ENCODE results near the gene MYBPC2.

The MYBPC2 gene

DNA sequence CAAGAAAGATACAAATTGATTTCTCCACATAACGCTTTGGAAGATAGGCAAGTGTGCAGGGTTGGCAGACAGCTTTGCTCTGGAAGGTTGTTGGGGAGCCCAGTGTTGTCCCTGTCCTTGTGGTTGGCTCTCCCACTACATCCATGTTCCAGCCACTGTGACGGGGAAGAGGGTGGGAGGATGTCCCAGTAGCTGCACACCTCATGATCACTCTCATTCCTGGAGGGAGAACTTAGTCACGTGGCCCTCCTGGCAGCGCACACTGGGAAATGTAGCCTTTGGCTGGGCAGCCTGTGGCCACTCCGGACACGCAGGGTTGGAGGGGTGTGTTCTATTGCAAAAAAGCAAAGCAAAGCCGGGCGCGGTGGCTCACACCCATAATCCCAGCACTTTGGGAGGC, 38.7 kb upstream of the MYBPC2 start:
- H3K9ac ChIP-seq (ENCODE audit: low read depth, low read length), result no peak overlapping the region
- no peak overlapping the region for H3K27ac ChIP-seq (ENCODE audit: low read length)
- peaks cover 7% of the 10 kb centered on the region for H3K9me3 ChIP-seq (ENCODE audit: insufficient read depth, low read depth, low read length)
- H3K27me3 ChIP-seq (ENCODE audit: insufficient read depth, low read length), result no peaks in the 10 kb centered on the region
- H3K4me3 ChIP-seq (ENCODE audit: low read length), result no peak overlapping the region
- peaks cover 31% of the 10 kb centered on the region for H3K36me3 ChIP-seq (ENCODE audit: insufficient read depth, low read depth, low read length)
- H3K4me1 ChIP-seq (ENCODE audit: insufficient read depth, low read length), result no peaks in the 10 kb centered on the region

- no peaks in the 10 kb centered on the region for H3K4me1 ChIP-seq (ENCODE audit: insufficient read depth, low read length)
- peaks cover 36% of the 10 kb centered on the region for H3K36me3 ChIP-seq (ENCODE audit: insufficient read depth, low read depth, low read length)
- H3K9ac ChIP-seq (ENCODE audit: low read depth, low read length), result no peak overlapping the region
Measured at GRCh38 chr19:50398675-50399367, 33.9 kb upstream of the MYBPC2 start.

GRCh38 chr19:50399368-50399745, 33.3 kb upstream of the MYBPC2 start:
- H3K27me3 ChIP-seq (ENCODE audit: insufficient read depth, low read length), result no peaks in the 10 kb centered on the region
- H3K27ac ChIP-seq (ENCODE audit: low read length), result no peak overlapping the region
- H3K9ac ChIP-seq (ENCODE audit: low read depth, low read length), result no peak overlapping the region
- H3K4me3 ChIP-seq (ENCODE audit: low read length), result no peak overlapping the region
- no peaks in the 10 kb centered on the region for H3K9me3 ChIP-seq (ENCODE audit: insufficient read depth, low read depth, low read length)
- peaks cover 36% of the 10 kb centered on the region for H3K36me3 ChIP-seq (ENCODE audit: insufficient read depth, low read depth, low read length)
- H3K4me1 ChIP-seq (ENCODE audit: insufficient read depth, low read length), result no peaks in the 10 kb centered on the region

More at GRCh38 chr19:50398675-50399367, 33.9 kb upstream of the MYBPC2 start:
- H3K9me3 ChIP-seq (ENCODE audit: insufficient read depth, low read depth, low read length), result no peaks in the 10 kb centered on the region
- H3K4me3 ChIP-seq (ENCODE audit: low read length), result no peak overlapping the region
- no peak overlapping the region for H3K27ac ChIP-seq (ENCODE audit: low read length)
- H3K27me3 ChIP-seq (ENCODE audit: insufficient read depth, low read length), result no peaks in the 10 kb centered on the region

DNA sequence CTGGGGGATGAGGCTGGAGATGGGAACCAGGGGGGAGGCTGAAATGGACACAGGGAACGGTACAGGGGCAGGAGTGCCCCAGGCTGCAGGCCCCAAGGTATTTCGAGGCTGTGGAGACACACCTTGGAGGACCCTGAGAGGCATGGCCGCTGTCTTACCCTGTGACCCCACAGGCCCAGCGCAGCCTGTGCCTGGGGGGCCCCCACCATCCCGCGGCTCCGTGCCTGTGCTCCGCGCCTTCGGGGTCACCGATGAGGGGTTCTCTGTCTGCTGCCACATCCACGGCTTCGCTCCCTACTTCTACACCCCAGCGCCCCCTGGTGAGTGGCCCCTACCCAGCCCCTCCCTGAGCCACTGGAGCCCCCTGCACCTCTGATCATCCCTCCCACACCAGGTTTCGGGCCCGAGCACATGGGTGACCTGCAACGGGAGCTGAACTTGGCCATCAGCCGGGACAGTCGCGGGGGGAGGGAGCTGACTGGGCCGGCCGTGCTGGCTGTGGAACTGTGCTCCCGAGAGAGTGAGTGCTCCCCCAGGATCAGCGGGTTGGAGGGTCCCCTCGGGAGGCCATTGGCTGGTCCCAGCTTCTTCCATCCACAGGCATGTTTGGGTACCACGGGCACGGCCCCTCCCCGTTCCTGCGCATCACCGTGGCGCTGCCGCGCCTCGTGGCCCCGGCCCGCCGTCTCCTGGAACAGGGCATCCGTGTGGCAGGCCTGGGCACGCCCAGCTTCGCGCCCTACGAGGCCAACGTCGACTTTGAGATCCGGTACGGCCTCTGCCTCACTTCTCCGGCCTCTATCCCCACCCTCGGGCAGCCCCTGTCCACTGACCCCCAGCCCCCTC, 30.9 kb upstream of the MYBPC2 start:
- no peaks in the 10 kb centered on the region for H3K27me3 ChIP-seq (ENCODE audit: insufficient read depth, low read length)
- H3K4me1 ChIP-seq (ENCODE audit: insufficient read depth, low read length), result no peaks in the 10 kb centered on the region
- H3K27ac ChIP-seq (ENCODE audit: low read length), result no peak overlapping the region
- no peak overlapping the region for H3K9ac ChIP-seq (ENCODE audit: low read depth, low read length)
- no peak overlapping the region for H3K4me3 ChIP-seq (ENCODE audit: low read length)
- no peaks in the 10 kb centered on the region for H3K9me3 ChIP-seq (ENCODE audit: insufficient read depth, low read depth, low read length)
- peaks cover 53% of the 10 kb centered on the region for H3K36me3 ChIP-seq (ENCODE audit: insufficient read depth, low read depth, low read length)

GRCh38 chr19:50402544-50403301, 30.0 kb upstream of the MYBPC2 start:
- no peaks in the 10 kb centered on the region for H3K9me3 ChIP-seq (ENCODE audit: insufficient read depth, low read depth, low read length)
- H3K4me1 ChIP-seq (ENCODE audit: insufficient read depth, low read length), result no peaks in the 10 kb centered on the region
- H3K27ac ChIP-seq (ENCODE audit: low read length), result no peak overlapping the region
- H3K36me3 ChIP-seq (ENCODE audit: insufficient read depth, low read depth, low read length), result peaks cover 57% of the 10 kb centered on the region
- no peak overlapping the region for H3K4me3 ChIP-seq (ENCODE audit: low read length)
- H3K9ac ChIP-seq (ENCODE audit: low read depth, low read length), result no peak overlapping the region
- no peaks in the 10 kb centered on the region for H3K27me3 ChIP-seq (ENCODE audit: insufficient read depth, low read length)

GRCh38 chr19:50406156-50406820, 26.4 kb upstream of the MYBPC2 start:
- peaks cover 77% of the 10 kb centered on the region for H3K36me3 ChIP-seq (ENCODE audit: insufficient read depth, low read depth, low read length)

GRCh38 chr19:50406829-50407228, 25.9 kb upstream of the MYBPC2 start:
- H3K9me3 ChIP-seq (ENCODE audit: insufficient read depth, low read depth, low read length), result no peaks in the 10 kb centered on the region
- H3K4me3 ChIP-seq (ENCODE audit: low read length), result no peak overlapping the region
- no peak overlapping the region for H3K27ac ChIP-seq (ENCODE audit: low read length)
- no peak overlapping the region for H3K9ac ChIP-seq (ENCODE audit: low read depth, low read length)
- H3K27me3 ChIP-seq (ENCODE audit: insufficient read depth, low read length), result no peaks in the 10 kb centered on the region
- H3K4me1 ChIP-seq (ENCODE audit: insufficient read depth, low read length), result no peaks in the 10 kb centered on the region
- peaks cover 77% of the 10 kb centered on the region for H3K36me3 ChIP-seq (ENCODE audit: insufficient read depth, low read depth, low read length)

More at GRCh38 chr19:50406156-50406820, 26.4 kb upstream of the MYBPC2 start:
- Histone ChIP-seq H3K27ac (ENCODE audit: low read length) (no peak overlapping the region), H3K4me1 (ENCODE audit: insufficient read depth, low read length) (no peaks in the 10 kb centered on the region), H3K4me3 (ENCODE audit: low read length) (no peak overlapping the region), H3K27me3 (ENCODE audit: insufficient read depth, low read length) (no peaks in the 10 kb centered on the region), H3K9me3 (ENCODE audit: insufficient read depth, low read depth, low read length) (no peaks in the 10 kb centered on the region), H3K9ac (ENCODE audit: low read depth, low read length) (no peak overlapping the region)

- Histone ChIP-seq H3K27ac (ENCODE audit: low read length) (no peak overlapping the region), H3K9me3 (ENCODE audit: insufficient read depth, low read depth, low read length) (no peaks in the 10 kb centered on the region), H3K9ac (ENCODE audit: low read depth, low read length) (no peak overlapping the region), H3K27me3 (ENCODE audit: insufficient read depth, low read length) (no peaks in the 10 kb centered on the region), H3K36me3 (ENCODE audit: insufficient read depth, low read depth, low read length) (peaks cover 68% of the 10 kb centered on the region), H3K4me1 (ENCODE audit: insufficient read depth, low read length) (no peaks in the 10 kb centered on the region), H3K4me3 (ENCODE audit: low read length) (no peak overlapping the region)
Measured at GRCh38 chr19:50409347-50409746, 23.3 kb upstream of the MYBPC2 start.

DNA sequence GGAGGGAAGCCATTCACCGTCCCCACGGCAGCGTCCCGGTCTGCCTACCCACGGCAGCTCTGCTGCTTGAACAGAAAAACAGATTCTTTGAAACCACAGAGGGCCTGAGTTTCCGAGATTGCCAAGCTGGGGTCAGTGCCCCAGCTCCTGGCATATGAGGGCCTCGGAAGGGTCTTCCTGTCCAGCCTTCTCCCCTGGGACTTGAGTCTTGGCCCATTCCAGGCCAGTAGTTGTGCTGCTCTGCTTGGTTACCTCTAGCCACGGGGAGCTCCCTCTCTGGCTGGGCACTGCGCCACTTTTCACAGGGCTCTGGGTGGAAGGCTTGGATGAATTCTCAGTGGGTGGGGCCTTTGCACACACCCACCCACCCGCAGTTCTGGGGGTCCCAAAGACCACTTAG, 22.6 kb upstream of the MYBPC2 start:
- Histone ChIP-seq H3K36me3 (ENCODE audit: insufficient read depth, low read depth, low read length) (peaks cover 65% of the 10 kb centered on the region), H3K4me3 (ENCODE audit: low read length) (no peak overlapping the region), H3K9ac (ENCODE audit: low read depth, low read length) (no peak overlapping the region), H3K27me3 (ENCODE audit: insufficient read depth, low read length) (no peaks in the 10 kb centered on the region), H3K9me3 (ENCODE audit: insufficient read depth, low read depth, low read length) (no peaks in the 10 kb centered on the region), H3K4me1 (ENCODE audit: insufficient read depth, low read length) (no peaks in the 10 kb centered on the region), H3K27ac (ENCODE audit: low read length) (no peak overlapping the region)

GRCh38 chr19:50412419-50412818, 20.3 kb upstream of the MYBPC2 start:
- H3K36me3 ChIP-seq (ENCODE audit: insufficient read depth, low read depth, low read length), result peaks cover 45% of the 10 kb centered on the region
- H3K4me3 ChIP-seq (ENCODE audit: low read length), result no peak overlapping the region
- no peak overlapping the region for H3K9ac ChIP-seq (ENCODE audit: low read depth, low read length)
- no peaks in the 10 kb centered on the region for H3K4me1 ChIP-seq (ENCODE audit: insufficient read depth, low read length)
- no peaks in the 10 kb centered on the region for H3K9me3 ChIP-seq (ENCODE audit: insufficient read depth, low read depth, low read length)
- H3K27ac ChIP-seq (ENCODE audit: low read length), result no peak overlapping the region
- H3K27me3 ChIP-seq (ENCODE audit: insufficient read depth, low read length), result no peaks in the 10 kb centered on the region

GRCh38 chr19:50413096-50413495, 19.6 kb upstream of the MYBPC2 start:
- no peaks in the 10 kb centered on the region; the same call in 1 of the 2 replicates for H3K4me1 ChIP-seq (ENCODE audit: insufficient read depth, low read length)
- H3K4me3 ChIP-seq (ENCODE audit: low read length), result no peak overlapping the region
- no peak overlapping the region for H3K27ac ChIP-seq (ENCODE audit: low read length)
- no peak overlapping the region for H3K9ac ChIP-seq (ENCODE audit: low read depth, low read length)
- peaks cover 45% of the 10 kb centered on the region for H3K36me3 ChIP-seq (ENCODE audit: insufficient read depth, low read depth, low read length)
- H3K9me3 ChIP-seq (ENCODE audit: insufficient read depth, low read depth, low read length), result no peaks in the 10 kb centered on the region
- H3K27me3 ChIP-seq (ENCODE audit: insufficient read depth, low read length), result no peaks in the 10 kb centered on the region; the same call in 1 of the 2 replicates

All from iPS-20b (cell line).